ENCODE measurements around the gene UTS2B.

UTS2B gene

GRCh38 chr3:191238321-191238817 lies 92.0 kb downstream of the UTS2B start:
- DNase-seq (ENCODE audit: low spot score), result no peak

GRCh38 chr3:191237047-191237882 lies 93.1 kb downstream of the UTS2B start:
- DNase-seq (ENCODE audit: low spot score), result no peak

GRCh38 chr3:191236646-191237045 lies 93.7 kb downstream of the UTS2B start:
- no peak for DNase-seq (ENCODE audit: low spot score)

GRCh38 chr3:191235331-191236314 lies 94.7 kb downstream of the UTS2B start:
- DNase-seq (ENCODE audit: low spot score), result no peak

GRCh38 chr3:191234216-191234615 lies 96.1 kb downstream of the UTS2B start:
- DNase-seq (ENCODE audit: low spot score), result no peak

- DNase-seq (ENCODE audit: low spot score), result no peak
These were observed 102.8 kb downstream of the UTS2B start for GRCh38 chr3:191227541-191227940.

- DNase-seq (ENCODE audit: low spot score), result no peak
These were observed 108.7 kb downstream of the UTS2B start for GRCh38 chr3:191221638-191222037.

GRCh38 chr3:191220908-191221307 lies 109.4 kb downstream of the UTS2B start:
- no peak for DNase-seq (ENCODE audit: low spot score)

- DNase-seq (ENCODE audit: low spot score), result no peak
These were observed 113.0 kb downstream of the UTS2B start for GRCh38 chr3:191217301-191217700.

Data from HuH-7 (cell line).